HepG2 (cell line): ENCODE results near the gene FBXL12. TPM values are rescaled to one million over a fixed set of nuclear protein-coding genes. Genes with fewer than 3 reads are reported as not detected.
A peak's percentile ranks its signal among the peaks of the same experiment; 100 is the strongest.

Source experiments
- ATAC-seq: fragments of 200-7000 bp; cut with Tn5 transposase; 3 replicates; pipeline ENCODE4 v1.9.1; 2020; ENCODE audit warnings: mild to moderate bottlenecking, moderate library complexity
- BruUV-seq: library from RNA; stranded (reverse); fragments of 400-500 nt; replicated peaks from 2 replicates; lab custom pipeline; 2021; lab: Mats Ljungman, UMichigan
- CTCF ChIA-PET: fragments of 300-600 bp; formaldehyde crosslinking; extraction: SDS; loops from one replicate; lab custom pipeline; 2021; ENCODE audit warnings: low total read pairs, inconsistent platforms, low intra/inter-chr PET ratio; lab: Yijun Ruan, JAX
- POLR2A ChIA-PET: fragments of 350-600 bp; sonication (Branson Sonifier 250); formaldehyde crosslinking; loops from one replicate; lab custom pipeline; 2020; ENCODE audit warnings: antibody characterized with exemption, inconsistent platforms; lab: Yijun Ruan, JAX
- DNase-seq: peaks from one replicate; pipeline ENCODE4 v3.0.0-alpha.2; 2015; ENCODE audit warnings: low spot score
- FAIRE-seq: peaks from 3 replicates; lab custom pipeline; 2011; peaks lifted over from hg19 to GRCh38; lab: Jason Lieb, UNC
- H2AFZ ChIP-seq: one replicate; pipeline ENCODE4 v1.6.1; 2011; ENCODE audit warnings: low read length, inconsistent platforms
- H3K27ac ChIP-seq: fragments of 300-600 bp; 3 replicates; pipeline ENCODE4 v1.8.0; 2011; ENCODE audit warnings: mixed run types, mild to moderate bottlenecking, mixed read lengths, low read length, inconsistent platforms; ENCODE audit not compliant: insufficient read depth; ENCODE audit errors: extremely low read length
- H3K27me3 ChIP-seq, 2 experiments: fragments of 200-600 bp in 1 of 2; 2 replicates in 1 of 2; 3 replicates in 1 of 2; pipeline versions ENCODE4 v1.6.0 to v1.8.0; 2011; ENCODE audit warnings: low read length in 2 of 2, mild to moderate bottlenecking in 2 of 2, moderate library complexity in 2 of 2, inconsistent platforms in 1 of 2; ENCODE audit not compliant: insufficient read depth in 2 of 2, control insufficient read depth in 1 of 2
- H3K36me3 ChIP-seq, 2 experiments: fragments of 200-600 bp in 1 of 2; replicated peaks in 1 of 2; 2 replicates in 1 of 2; 3 replicates in 1 of 2; pipeline versions ENCODE4 v1.5.1 to v1.8.0; 2011; ENCODE audit warnings: low read length in 2 of 2, inconsistent platforms in 1 of 2; ENCODE audit not compliant: insufficient read depth in 2 of 2, control insufficient read depth in 1 of 2
- H3K4me1 ChIP-seq: 2 replicates; pipeline ENCODE4 v1.5.1; 2012; ENCODE audit warnings: low read length, inconsistent platforms; ENCODE audit not compliant: insufficient read depth
- H3K4me2 ChIP-seq: 2 replicates; pipeline ENCODE4 v1.6.0; 2011; ENCODE audit warnings: low read depth, low read length, inconsistent platforms
- H3K4me3 ChIP-seq, 3 experiments: fragments of 200-600 bp in 1 of 3; sonication (generic), shearing (Covaris generic) in 1 of 3; replicated peaks in 1 of 3; 2 replicates each; pipeline ENCODE4 v1.5.1; 2011 to 2016; ENCODE audit warnings: low read length in 3 of 3, inconsistent platforms in 2 of 3, low read depth in 2 of 3, mild to moderate bottlenecking in 2 of 3, control low read depth in 1 of 3, mixed read lengths in 1 of 3; ENCODE audit not compliant: insufficient read depth in 1 of 3
- H3K79me2 ChIP-seq: one replicate; pipeline ENCODE4 v1.6.1; 2011; ENCODE audit warnings: low read length, inconsistent platforms; ENCODE audit not compliant: insufficient read depth
- H3K9ac ChIP-seq: 2 replicates; pipeline ENCODE4 v1.6.0; 2011; ENCODE audit warnings: mild to moderate bottlenecking, low read depth, low read length, inconsistent platforms; ENCODE audit not compliant: insufficient read depth
- H3K9me3 ChIP-seq: 2 replicates; pipeline ENCODE4 v1.5.1; 2012; ENCODE audit warnings: mild to moderate bottlenecking, low read length
- H4K20me1 ChIP-seq: 2 replicates; pipeline ENCODE4 v1.6.0; 2011; ENCODE audit warnings: inconsistent platforms, mild to moderate bottlenecking, low read length, moderate library complexity; ENCODE audit not compliant: insufficient read depth
- DMTF1 ChIP-seq: sonication (generic); formaldehyde crosslinking; IDR thresholded peaks from 2 replicates; pipeline ENCODE4 v1.4.0; 2020; ENCODE audit warnings: mild to moderate bottlenecking, missing genetic modification reagents
- HHEX ChIP-seq: IDR thresholded peaks from 2 replicates; pipeline ENCODE4 v1.6.1; 2016; ENCODE audit warnings: control low read depth
- ISL2 ChIP-seq: sonication (generic); formaldehyde crosslinking; IDR thresholded peaks from 2 replicates; pipeline ENCODE4 v1.5.0; 2020; ENCODE audit warnings: missing genetic modification reagents
- KAT2B ChIP-seq: fragments of 150-350 bp; IDR thresholded peaks from 2 replicates; pipeline ENCODE4 v1.6.1; 2014; ENCODE audit warnings: low read depth, low read length, borderline replicate concordance
- KDM1A ChIP-seq: IDR thresholded peaks from 2 replicates; pipeline ENCODE4 v1.6.1; 2016; ENCODE audit warnings: missing compliant biosample characterization
- MED13 ChIP-seq: sonication (generic); formaldehyde crosslinking; IDR thresholded peaks from 2 replicates; pipeline ENCODE4 v1.5.0; 2020; ENCODE audit warnings: missing genetic modification reagents
- SMC3 ChIP-seq: IDR thresholded peaks from 2 replicates; pipeline ENCODE4 v1.6.1; 2011; ENCODE audit warnings: low read length, improper control_type of control experiment
- SNAI1 ChIP-seq: sonication (generic); formaldehyde crosslinking; IDR thresholded peaks from 2 replicates; pipeline ENCODE4 v1.5.0; 2020; ENCODE audit warnings: mild to moderate bottlenecking, missing genetic modification reagents, borderline replicate concordance
- STAG1 ChIP-seq: sonication (generic); formaldehyde crosslinking; IDR thresholded peaks from 2 replicates; pipeline ENCODE4 v1.4.0; 2020; ENCODE audit warnings: missing genetic modification reagents
- TOPORS ChIP-seq: sonication (generic); formaldehyde crosslinking; IDR thresholded peaks from 2 replicates; pipeline ENCODE4 v1.8.0; 2023; ENCODE audit warnings: mild to moderate bottlenecking, missing genetic modification reagents
- ZBTB7B ChIP-seq: sonication (generic); formaldehyde crosslinking; IDR thresholded peaks from 2 replicates; pipeline ENCODE4 v1.4.0; 2020; ENCODE audit warnings: missing genetic modification reagents
- ZFYVE20 ChIP-seq: sonication (generic); formaldehyde crosslinking; IDR thresholded peaks from 2 replicates; pipeline ENCODE4 v1.8.0; 2023; ENCODE audit warnings: low read depth, mild to moderate bottlenecking, moderate library complexity, missing genetic modification reagents, borderline replicate concordance
- ZIK1 ChIP-seq: sonication (generic); formaldehyde crosslinking; IDR thresholded peaks from 2 replicates; pipeline ENCODE4 v1.5.0; 2020; ENCODE audit warnings: mild to moderate bottlenecking, low read depth, missing genetic modification reagents, borderline replicate concordance
- ZNF10 ChIP-seq: sonication (generic); formaldehyde crosslinking; IDR thresholded peaks from 2 replicates; pipeline ENCODE4 v1.4.0; 2020; ENCODE audit warnings: mild to moderate bottlenecking, low read depth, missing genetic modification reagents, borderline replicate concordance
- ZNF138 ChIP-seq: sonication (generic); formaldehyde crosslinking; IDR thresholded peaks from 2 replicates; pipeline ENCODE4 v1.5.0; 2020; ENCODE audit warnings: mild to moderate bottlenecking, low read depth, missing genetic modification reagents
- ZNF256 ChIP-seq: sonication (generic); formaldehyde crosslinking; conservative IDR thresholded peaks from 2 replicates; pipeline ENCODE4 v1.4.0; 2020; ENCODE audit warnings: missing genetic modification reagents
- ZNF329 ChIP-seq: sonication (generic); formaldehyde crosslinking; IDR thresholded peaks from 2 replicates; pipeline ENCODE4 v1.9.0; 2021; ENCODE audit warnings: low read depth, mild to moderate bottlenecking, missing genetic modification reagents
- ZNF547 ChIP-seq: sonication (generic); formaldehyde crosslinking; IDR thresholded peaks from 2 replicates; pipeline ENCODE4 v1.5.1; 2020; ENCODE audit warnings: mild to moderate bottlenecking, missing genetic modification reagents
- ZNF704 ChIP-seq: sonication (generic); formaldehyde crosslinking; IDR thresholded peaks from 2 replicates; pipeline ENCODE4 v1.8.1; 2023; ENCODE audit warnings: mild to moderate bottlenecking, inconsistent platforms, moderate library complexity, missing genetic modification reagents, borderline replicate concordance
- ZNF816 ChIP-seq: sonication (generic); formaldehyde crosslinking; IDR thresholded peaks from 2 replicates; pipeline ENCODE4 v1.8.0; 2022; ENCODE audit warnings: missing genetic modification reagents, mild to moderate bottlenecking, borderline replicate concordance
- ZUFSP ChIP-seq: sonication (generic); formaldehyde crosslinking; IDR thresholded peaks from 2 replicates; pipeline ENCODE4 v1.9.0; 2021; ENCODE audit warnings: missing genetic modification reagents, mild to moderate bottlenecking, borderline replicate concordance
- WGBS: methylation state at CpG from one replicate; pipeline ENCODE4 v1.1.6; 2017; ENCODE audit warnings: low lambda C conversion rate; 5-methylcytosine and 5-hydroxymethylcytosine counted together
- in situ Hi-C: cut with HindIII; loops from 2 replicates; pipeline ENCODE4 v1.10.0; 2017; ENCODE audit warnings: low pct_unique_long_range_greater_than_20kb; ENCODE audit not compliant: extremely low pct_ligation_motif_present
- intact Hi-C: fragments of 100-400 bp; cut with micrococcal nuclease; formaldehyde crosslinking; loops from one replicate; pipeline ENCODE4 v1.10.0; 2022; ENCODE audit not compliant: unreplicated experiment
- polyA plus RNA-seq, 8 experiments: library from polyadenylated mRNA; depleted of rRNA in 3 of 8; stranded (reverse) in 7 of 8; unstranded in 1 of 8; fragments of >200 nt; fragmentation: Illumina TruSeq in 4 of 8; extraction: Trizol in 4 of 8; gene quantifications; 2 replicates each; pipeline versions ENCODE4 v1.2.1 to v1.2.3, GENCODE V29; 2011 to 2016; ENCODE audit warnings: low read depth in 4 of 8, missing spikeins in 1 of 8, mixed read lengths in 1 of 8; ENCODE audit not compliant: insufficient read depth in 1 of 8
- total RNA-seq, 5 experiments: library from RNA; depleted of rRNA; stranded (reverse); fragments of >200 nt; fragmentation: Illumina TruSeq; extraction: Trizol; gene quantifications; 2 replicates each; pipeline ENCODE4 v1.2.3, GENCODE V29; 2016; ENCODE audit warnings: low read depth in 1 of 5

The FBXL12 gene
- total and polyA plus RNA-seq, 2 of the 13 experiments (the other 11 are each of a cell fraction or from before 2014, with no cell fraction given), result 20.4 to 23.1 TPM

- DNase-seq, result peak; percentile 23
- Histone ChIP-seq H3K9me3 (no peaks in the 10 kb centered on the region), H3K9ac (no peak overlapping the region), H3K79me2 (no peaks in the 10 kb centered on the region), H3K36me3 (peaks cover 18 to 37% of the 10 kb centered on the region in 2 experiments; a peak in 4 of 5 replicates), H2AFZ (no peak overlapping the region), H4K20me1 (no peaks in the 10 kb centered on the region), H3K4me3 (no peak overlapping the region), H3K27me3 (no peaks in the 10 kb centered on the region), H3K4me2 (no peak overlapping the region), H3K27ac (no peak overlapping the region), H3K4me1 (peaks cover 1% of the 10 kb centered on the region; the same call in 1 of the 2 replicates)
- FAIRE-seq, result no peak
- intact Hi-C loops (no loop called here), in situ Hi-C loops (loop anchor here (5.0 kb wide), 1 partner anchor 65 kb away; no protein-coding TSS in a partner anchor)
- no TSS peak for BruUV-seq
- peak; percentile 64 for ATAC-seq
- WGBS, result 77% methylated on average over 9 of the region's 13 CpGs
- POLR2A ChIA-PET, result no interaction called here
- CTCF ChIA-PET, result interaction anchor here (0.6 to 3.7 kb wide), 2 partner anchors 67 to 221 kb away, joined by 3 to 15 read pairs; no protein-coding TSS in a partner anchor
- TF ChIP-seq ZNF256 (no peak), ZIK1 (CRISPR knock-in tag) (no peak), ZNF816 (CRISPR knock-in tag) (no peak), ZBTB7B (no peak), DMTF1 (CRISPR knock-in tag) (no peak), MED13 (no peak), ZUFSP (CRISPR knock-in tag) (no peak), ZNF329 (no peak), ZNF138 (CRISPR knock-in tag) (no peak), SNAI1 (CRISPR knock-in tag) (no peak), ZNF547 (CRISPR knock-in tag) (no peak), TOPORS (CRISPR knock-in tag) (no peak), ISL2 (CRISPR knock-in tag) (no peak), ZFYVE20 (CRISPR knock-in tag) (no peak), KDM1A (CRISPR knock-in tag) (no peak), STAG1 (CRISPR knock-in tag) (peak; percentile 19; the same call in 1 of the 2 replicates), HHEX (no peak), ZNF10 (CRISPR knock-in tag) (no peak), KAT2B (no peak), SMC3 (0 out of 2 replicates have a peak, but pooled peaks have one; percentile 3), ZNF704 (CRISPR knock-in tag) (no peak)
Observed at GRCh38 chr19:9847087-9847671, 28.3 kb upstream of the FBXL12 start.
